NCI-H2081 treated with DMSO at 0.1 percent for 48 hours (cell line): Measurements from ENCODE around the gene BOC.

Source experiments
- DNase-seq: peaks from one replicate; lab custom pipeline; 2025; lab: John Stamatoyannopoulos, UW

Gene BOC

DNA sequence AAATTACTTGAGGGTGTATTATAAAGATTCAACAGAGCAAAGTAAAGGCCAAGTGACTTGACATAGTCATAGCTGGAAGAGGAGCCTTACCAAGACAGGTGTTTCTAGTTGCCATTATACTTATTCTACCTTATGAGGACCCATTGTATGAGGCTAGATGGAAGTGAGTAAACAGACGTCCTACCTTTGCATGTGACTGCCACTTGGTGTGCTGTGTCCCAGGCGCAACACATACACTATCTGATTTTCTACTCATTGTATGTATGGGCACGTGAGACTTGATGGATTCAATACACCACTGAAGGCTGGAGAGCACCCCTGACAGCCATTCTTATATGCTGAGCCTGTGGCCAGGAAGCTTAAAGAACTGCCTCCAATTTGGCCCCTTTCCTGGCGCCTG is 40.5 kb downstream of the BOC start:
- no peak for DNase-seq

GRCh38 chr3:113252553-113252952 is 41.2 kb downstream of the BOC start:
- DNase-seq, result no peak

DNA sequence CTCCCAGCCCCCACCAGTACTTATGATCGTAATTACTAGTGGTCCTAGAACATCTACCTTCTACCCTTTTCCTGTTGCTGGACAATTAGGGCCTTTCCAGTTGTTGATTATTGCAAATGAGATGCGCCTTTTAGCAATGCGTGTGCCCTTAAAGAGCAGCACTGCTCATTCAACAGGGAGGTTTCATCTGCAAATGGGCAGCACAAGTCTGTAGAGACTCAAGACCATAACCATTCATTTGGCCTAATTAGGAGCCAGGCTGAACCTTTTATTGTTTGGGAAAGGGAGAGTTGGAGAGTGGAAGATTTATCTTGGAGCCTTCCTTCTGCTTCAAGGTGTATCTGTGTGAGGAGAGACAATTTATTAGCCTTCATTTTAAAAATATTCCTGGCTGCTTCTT is 42.3 kb downstream of the BOC start:
- no peak for DNase-seq

DNA sequence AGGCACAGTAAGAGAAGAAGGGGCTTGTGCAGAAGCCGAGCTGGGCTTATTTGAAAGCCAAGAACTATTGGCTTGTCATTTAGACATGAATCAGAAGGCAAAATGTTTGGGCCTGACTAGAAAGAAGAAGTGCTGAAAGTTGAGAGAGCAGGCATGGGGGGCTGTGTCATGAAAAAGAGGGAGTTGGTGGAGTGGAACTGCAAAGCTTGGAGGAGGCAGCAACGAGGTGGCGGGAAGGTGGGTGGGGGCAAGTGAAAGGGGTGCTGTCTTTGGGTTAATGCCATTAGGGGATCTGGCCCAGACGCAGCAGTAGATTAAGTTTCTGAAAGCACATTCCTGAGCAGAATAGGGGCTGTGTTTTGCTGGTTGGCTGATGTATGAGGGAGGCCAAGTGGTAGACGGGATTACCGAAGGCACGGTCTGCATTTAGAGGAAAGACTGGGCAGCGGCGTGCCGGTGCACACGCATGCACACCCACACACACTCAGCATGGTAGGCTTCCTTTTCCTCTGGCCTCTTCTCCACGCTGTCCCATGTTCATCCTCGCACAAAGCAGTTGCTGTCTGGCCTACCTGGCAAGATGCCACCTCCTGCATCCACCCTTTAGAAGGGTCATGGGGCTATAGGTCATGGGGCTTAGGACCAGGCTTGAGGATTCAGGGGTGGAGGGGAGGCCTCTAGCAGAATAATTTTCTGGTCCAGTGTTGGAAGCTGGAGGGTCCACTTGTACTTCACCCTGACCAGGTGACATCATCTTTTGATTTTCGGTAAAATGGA is 43.0 kb downstream of the BOC start:
- no peak for DNase-seq

- DNase-seq, result no peak
These were observed 43.9 kb downstream of the BOC start for GRCh38 chr3:113255100-113255853.

- DNase-seq, result no peak
These were observed 44.7 kb downstream of the BOC start for GRCh38 chr3:113255854-113256615.

DNA sequence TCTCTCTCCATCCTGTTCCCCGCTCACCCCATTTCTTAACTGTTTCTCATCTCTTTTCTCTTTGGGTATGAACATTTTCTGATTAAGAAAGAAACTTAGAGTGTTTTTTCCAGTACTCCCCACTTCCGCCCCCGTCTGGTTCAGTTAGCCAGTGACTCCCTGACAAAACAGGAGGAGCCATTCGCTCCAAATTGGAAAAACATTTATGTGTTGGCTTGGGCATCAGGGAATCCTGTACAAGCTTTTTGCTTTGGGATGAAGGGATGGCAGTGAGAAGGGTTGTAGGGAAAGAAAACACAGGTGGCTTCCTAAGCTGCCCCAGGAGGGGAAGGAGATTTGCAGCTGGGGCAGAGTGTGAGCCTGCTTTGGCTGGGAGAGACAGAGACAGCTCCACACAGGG is 47.0 kb downstream of the BOC start:
- DNase-seq, result no peak

DNA sequence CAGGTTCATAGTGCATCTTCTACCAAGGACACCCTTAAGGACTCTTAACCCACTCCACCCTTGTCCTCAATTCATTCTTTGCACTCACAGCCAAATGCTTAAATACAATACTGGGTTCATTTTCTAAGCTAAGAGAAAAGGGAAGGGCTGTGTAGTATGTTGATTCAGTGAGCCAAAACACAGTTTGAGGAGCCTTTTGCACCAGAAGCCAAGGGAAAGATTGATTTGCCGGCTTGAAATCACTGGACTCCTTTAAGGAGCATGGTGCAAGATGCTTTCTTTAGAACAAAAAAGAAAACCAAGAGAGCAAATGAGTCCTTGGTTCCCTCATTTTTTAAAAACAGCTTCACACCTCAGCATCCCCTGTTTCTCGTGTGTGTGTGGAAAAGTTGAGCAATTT is 47.8 kb downstream of the BOC start:
- DNase-seq, result no peak

- DNase-seq, result no peak
These were observed 49.8 kb downstream of the BOC start for GRCh38 chr3:113261063-113261625.

GRCh38 chr3:113261626-113262303 is 50.4 kb downstream of the BOC start:
- no peak for DNase-seq

GRCh38 chr3:113262304-113262665 is 50.9 kb downstream of the BOC start:
- DNase-seq, result no peak

GRCh38 chr3:113263020-113263419 is 51.7 kb downstream of the BOC start:
- DNase-seq, result no peak

DNA sequence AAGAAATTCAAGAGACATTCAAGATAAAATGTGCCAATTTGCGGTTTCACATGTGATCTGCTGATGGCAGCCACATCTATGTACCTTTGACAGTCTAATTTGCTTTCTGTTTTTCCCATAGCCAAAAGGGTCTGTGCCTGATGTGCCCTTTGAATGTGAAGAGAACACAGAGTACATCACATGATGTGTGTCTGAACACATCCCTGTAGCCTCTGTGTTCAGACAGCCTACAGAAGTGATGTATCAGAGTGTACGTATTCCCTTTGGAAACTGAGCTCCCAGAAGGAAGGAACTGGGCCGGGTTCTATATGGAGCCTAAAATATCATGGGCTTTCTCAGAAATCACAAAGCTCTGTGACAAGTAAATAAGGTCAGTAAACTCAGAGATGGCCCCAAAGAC is 52.4 kb downstream of the BOC start:
- no peak for DNase-seq

DNA sequence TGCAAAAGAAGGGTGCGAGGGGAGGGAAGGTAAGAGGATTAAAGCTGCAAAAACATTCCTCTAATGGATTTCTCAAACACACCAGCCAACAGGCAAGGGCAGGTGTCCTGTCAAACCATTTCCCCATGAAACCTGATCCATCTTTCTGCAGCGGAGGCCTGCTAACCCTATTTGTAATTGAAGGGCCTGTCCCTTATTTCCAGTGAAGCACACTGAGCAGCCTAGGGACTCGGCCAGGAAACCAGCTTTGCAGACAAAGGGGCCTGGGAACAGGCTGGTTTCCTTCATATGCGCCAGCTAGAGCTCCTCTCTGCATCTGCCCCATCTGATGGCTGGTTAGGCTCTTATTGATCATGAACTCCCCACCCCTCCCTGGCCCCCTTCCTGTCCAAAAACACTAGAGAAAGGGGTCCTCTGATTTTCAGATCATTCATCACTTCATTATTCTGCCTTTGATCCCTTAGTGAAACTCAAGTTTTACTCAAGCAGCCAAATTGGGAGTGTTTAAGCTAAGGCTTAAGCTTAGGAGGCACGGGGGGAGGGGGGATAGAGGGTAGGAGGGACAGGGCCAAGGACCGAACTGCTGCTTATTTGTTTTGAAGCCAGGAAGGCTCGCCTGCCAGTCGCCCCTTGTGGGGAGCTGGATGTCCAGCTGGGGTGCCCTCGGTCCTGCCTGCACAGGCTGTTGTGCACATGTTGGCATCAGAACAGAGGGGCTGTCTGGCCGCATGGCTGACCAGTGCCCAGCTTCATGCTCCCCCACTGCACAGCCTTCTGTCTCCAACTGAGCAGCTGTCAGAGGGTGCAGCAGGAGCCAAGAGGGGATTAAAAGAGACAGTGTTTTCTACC is 53.1 kb downstream of the BOC start:
- peak; percentile 50 for DNase-seq

GRCh38 chr3:113265231-113265630 is 53.9 kb downstream of the BOC start:
- no peak for DNase-seq

DNA sequence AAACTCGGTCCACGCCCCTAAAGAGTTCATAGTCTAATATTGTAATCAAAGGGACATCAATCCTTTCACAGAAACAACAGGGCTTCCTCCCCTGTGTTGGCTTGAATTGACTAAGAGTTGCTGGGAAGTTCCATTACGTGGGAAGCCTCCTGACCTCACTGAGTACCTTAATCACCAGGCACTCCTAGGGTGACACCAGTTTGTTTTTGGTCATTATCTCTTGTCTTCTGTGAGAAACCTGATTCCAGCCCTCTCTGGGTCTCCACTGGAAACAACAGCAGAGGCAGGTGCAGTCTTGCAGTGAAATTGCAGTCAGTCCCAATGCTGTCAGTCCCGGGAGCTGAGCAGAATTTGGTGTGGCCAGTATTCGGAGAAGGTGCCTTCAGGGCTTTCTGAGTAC is 55.4 kb downstream of the BOC start:
- no peak for DNase-seq

GRCh38 chr3:113268311-113268710 is 57.0 kb downstream of the BOC start:
- DNase-seq, result no peak

DNA sequence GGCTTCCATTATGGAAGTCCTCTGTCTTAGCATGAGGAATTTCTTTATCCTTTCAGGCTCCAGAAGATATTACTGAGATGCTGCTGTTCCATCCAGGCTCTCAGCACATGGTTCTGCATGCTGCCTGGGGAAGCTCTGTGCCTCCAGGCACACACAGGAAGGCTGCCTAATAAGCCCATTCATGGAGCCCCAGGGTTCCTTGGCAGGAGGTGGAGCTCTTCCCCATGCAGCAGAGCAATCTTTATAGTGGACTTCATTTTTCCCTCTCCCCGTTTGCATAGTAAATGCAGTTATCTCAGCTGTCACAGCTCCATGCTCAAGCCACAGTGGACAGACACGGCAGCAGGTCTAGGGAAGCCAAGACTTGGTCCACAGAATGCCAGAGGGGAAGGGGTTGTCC is 57.6 kb downstream of the BOC start:
- DNase-seq, result no peak

- no peak for DNase-seq
These were observed 58.3 kb downstream of the BOC start for GRCh38 chr3:113269661-113270060.

DNA sequence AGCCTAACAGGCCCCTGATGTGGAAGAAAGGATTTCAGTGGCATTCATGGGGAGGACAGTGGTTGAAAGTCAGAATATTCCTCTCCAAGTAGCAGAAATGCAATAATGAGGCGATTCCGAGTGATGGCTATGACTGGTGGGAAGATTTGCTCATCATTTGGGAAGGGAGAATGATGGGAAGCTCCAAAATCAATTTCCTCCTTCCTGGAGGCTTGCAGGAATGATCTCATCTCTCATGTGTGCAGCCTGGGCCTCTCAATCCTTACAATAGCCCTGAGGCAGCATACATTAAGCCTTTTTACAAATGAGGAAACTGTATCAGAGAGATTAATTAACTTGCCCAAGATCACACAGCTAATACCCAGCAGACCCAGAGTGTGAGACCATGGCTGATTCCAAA is 58.7 kb downstream of the BOC start:
- no peak for DNase-seq

GRCh38 chr3:113270786-113271185 is 59.4 kb downstream of the BOC start:
- DNase-seq, result no peak
